Thymus (tissue), 11 donors: ENCODE results near the gene NFATC2. TPM values are rescaled to one million over a fixed set of nuclear protein-coding genes. Genes with fewer than 3 reads are reported as not detected.

Source experiments
- DNase-seq, 9 donors: peaks; one replicate each; pipeline ENCODE4 v3.0.0-alpha.2; 2013; ENCODE audit warnings: low spot score in 9 of 9, low read depth in 6 of 9, missing footprints in 1 of 9
- H3K27ac ChIP-seq, 2 donors: one replicate each; pipeline ENCODE4 v1.5.1; 2013; ENCODE audit warnings: control low read depth in 1 of 2, low read depth in 1 of 2, low read length in 1 of 2, mild to moderate bottlenecking in 1 of 2, moderate library complexity in 1 of 2
- H3K27me3 ChIP-seq, 2 donors: one replicate each; pipeline ENCODE4 v1.5.1; 2013; ENCODE audit warnings: low read length in 1 of 2; ENCODE audit not compliant: control insufficient read depth in 2 of 2, insufficient read depth in 1 of 2
- H3K36me3 ChIP-seq, 2 donors: one replicate each; pipeline ENCODE4 v1.5.1; 2013; ENCODE audit warnings: low read length in 1 of 2, mild to moderate bottlenecking in 1 of 2, moderate library complexity in 1 of 2; ENCODE audit not compliant: control insufficient read depth in 2 of 2, insufficient read depth in 2 of 2
- H3K4me1 ChIP-seq, 2 donors: one replicate each; pipeline ENCODE4 v1.5.1; 2013; ENCODE audit warnings: low read length in 2 of 2; ENCODE audit not compliant: control insufficient read depth in 2 of 2, insufficient read depth in 2 of 2
- H3K4me3 ChIP-seq, 2 donors: one replicate each; pipeline ENCODE4 v1.5.1; 2013; ENCODE audit warnings: low read length in 2 of 2, control low read depth in 1 of 2, mild to moderate bottlenecking in 1 of 2
- H3K9me3 ChIP-seq, 2 donors: one replicate each; pipeline ENCODE4 v1.5.1; 2013; ENCODE audit warnings: low read length in 1 of 2, mild to moderate bottlenecking in 1 of 2; ENCODE audit not compliant: control insufficient read depth in 2 of 2, insufficient read depth in 1 of 2
- WGBS: extraction: QIAGEN DNeasy Blood & Tissue Kit; methylation state at CpG from one replicate; pipeline ENCODE4 v1.1.7; 2013; 5-methylcytosine and 5-hydroxymethylcytosine counted together
- polyA plus RNA-seq: library from polyadenylated mRNA; stranded (reverse); fragments of 200-250 nt; gene quantifications from one replicate; pipeline ENCODE4 v1.2.3, GENCODE V29; 2013
- total RNA-seq: library from RNA; stranded (reverse); fragments of 120-200 nt; gene quantifications from one replicate; pipeline ENCODE4 v1.2.4, GENCODE V29; 2013
- donor health status: healthy.

The NFATC2 gene
- total and polyA plus RNA-seq, 2 donors = 2.4 to 4.4 TPM

- Histone ChIP-seq H3K4me3 (no peak overlapping the region), H3K9me3 (no peaks in the 10 kb centered on the region), H3K4me1 (peaks cover 31 to 58% of the 10 kb centered on the region in 2 donors), H3K36me3 (no peaks in the 10 kb centered on the region), H3K27me3 (peaks cover 0 to 6% of the 10 kb centered on the region in 2 donors), H3K27ac (peak overlapping the region; percentile 47 to 73)
- peak in 5 of 9 donors; percentile 15 to 70 (median 28) for DNase-seq
- WGBS = 9% methylated on average over 21 of the region's 21 CpGs
Measured at GRCh38 chr20:51497542-51498467, 44.7 kb downstream of the NFATC2 start.

DNA sequence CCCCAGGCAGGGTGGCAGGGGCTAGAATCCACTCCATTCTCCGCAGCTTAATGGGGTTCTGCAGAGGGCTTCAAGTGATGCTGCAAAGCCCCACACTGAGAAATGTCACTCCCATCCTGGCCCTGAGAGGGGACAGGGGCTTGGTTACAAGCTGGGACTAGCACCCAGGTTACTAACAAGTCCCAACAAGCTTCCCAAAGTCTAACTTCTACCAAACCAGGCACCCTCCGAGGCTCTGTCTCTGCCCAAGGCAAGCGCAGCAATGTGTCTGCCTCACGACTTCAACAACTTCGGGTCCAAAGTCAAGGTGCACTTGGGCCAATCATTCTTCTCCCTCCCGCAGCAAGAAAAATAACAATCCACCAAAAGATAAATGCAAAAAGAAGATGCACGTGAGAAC is 45.6 kb downstream of the NFATC2 start:
- Histone ChIP-seq H3K4me1 (peaks cover 34 to 66% of the 10 kb centered on the region in 2 donors), H3K36me3 (no peaks in the 10 kb centered on the region), H3K4me3 (no peak overlapping the region), H3K27ac (no peak overlapping the region), H3K27me3 (peaks cover 0 to 14% of the 10 kb centered on the region in 2 donors), H3K9me3 (no peaks in the 10 kb centered on the region)
- DNase-seq = no peak
- WGBS = 90% methylated on average over 7 of the region's 7 CpGs

GRCh38 chr20:51495921-51496545 is 46.5 kb downstream of the NFATC2 start:
- Histone ChIP-seq H3K36me3 (no peaks in the 10 kb centered on the region), H3K27ac (no peak overlapping the region), H3K4me3 (no peak overlapping the region), H3K27me3 (peaks cover 0 to 19% of the 10 kb centered on the region in 2 donors), H3K9me3 (no peaks in the 10 kb centered on the region), H3K4me1 (peaks cover 34 to 71% of the 10 kb centered on the region in 2 donors)
- WGBS = 83% methylated on average over 7 of the region's 7 CpGs
- DNase-seq = no peak

DNA sequence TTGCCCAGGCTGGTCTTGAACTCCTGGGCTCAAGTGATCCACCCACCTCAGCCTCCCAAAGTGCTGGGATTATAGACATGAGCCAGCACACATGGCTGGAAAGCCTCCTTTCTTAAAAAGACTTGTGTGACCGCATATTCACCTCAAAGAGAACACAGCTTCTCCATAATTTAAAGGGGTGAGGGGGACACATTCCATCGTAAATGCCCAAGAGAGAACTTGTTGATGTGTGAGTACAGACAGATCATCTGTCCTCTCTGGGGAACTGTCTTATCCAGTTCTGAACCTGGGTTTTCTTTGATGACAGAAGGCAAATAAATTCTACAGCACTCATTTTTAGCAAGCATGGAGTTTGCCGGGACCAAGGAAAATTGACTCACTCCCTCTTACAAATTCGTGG is 47.2 kb downstream of the NFATC2 start:
- H3K9me3 ChIP-seq = no peaks in the 10 kb centered on the region
- WGBS = 91% methylated on average over 4 of the region's 4 CpGs
- no peak overlapping the region for H3K4me3 ChIP-seq
- no peaks in the 10 kb centered on the region for H3K36me3 ChIP-seq
- H3K27ac ChIP-seq = no peak overlapping the region
- H3K4me1 ChIP-seq = peaks cover 33 to 71% of the 10 kb centered on the region in 2 donors
- peaks cover 0 to 19% of the 10 kb centered on the region in 2 donors for H3K27me3 ChIP-seq
- no peak for DNase-seq

GRCh38 chr20:51494241-51495110 is 48.0 kb downstream of the NFATC2 start:
- H3K9me3 ChIP-seq = no peaks in the 10 kb centered on the region
- no peak overlapping the region for H3K27ac ChIP-seq
- no peaks in the 10 kb centered on the region for H3K36me3 ChIP-seq
- no peak overlapping the region for H3K4me3 ChIP-seq
- 58% methylated on average over 16 of the region's 16 CpGs for WGBS
- H3K4me1 ChIP-seq = peaks cover 29 to 70% of the 10 kb centered on the region in 2 donors
- H3K27me3 ChIP-seq = peaks cover 0 to 19% of the 10 kb centered on the region in 2 donors
- DNase-seq = peak in 1 of 9 donors; percentile 29

DNA sequence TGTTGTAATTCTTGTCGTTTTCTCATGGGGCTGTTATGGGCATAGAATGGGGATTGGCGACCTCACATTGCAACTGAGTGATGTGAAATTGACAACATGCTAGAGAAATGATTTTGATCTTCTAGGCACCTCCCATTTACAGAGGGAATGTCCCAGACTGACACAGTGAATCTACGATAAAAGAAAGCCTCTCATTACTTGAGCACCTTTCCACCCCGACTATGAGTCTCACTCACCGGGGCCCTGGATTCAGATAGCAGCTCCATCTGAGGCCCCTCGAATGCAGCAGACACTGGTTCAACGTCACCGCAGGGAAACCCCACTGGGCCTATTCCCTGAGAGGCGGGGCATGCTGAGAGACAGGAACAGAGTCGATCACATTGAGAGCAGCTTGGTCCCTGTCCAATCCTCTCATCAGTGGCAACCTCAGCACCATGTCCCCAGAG is 49.1 kb downstream of the NFATC2 start:
- no peak for DNase-seq
- Histone ChIP-seq H3K9me3 (no peaks in the 10 kb centered on the region), H3K27me3 (peaks cover 0 to 19% of the 10 kb centered on the region in 2 donors), H3K4me1 (peaks cover 26 to 59% of the 10 kb centered on the region in 2 donors), H3K36me3 (no peaks in the 10 kb centered on the region), H3K27ac (no peak overlapping the region), H3K4me3 (no peak overlapping the region)
- 94% methylated on average over 10 of the region's 10 CpGs for WGBS

- Histone ChIP-seq H3K9me3 (no peaks in the 10 kb centered on the region), H3K4me1 (peaks cover 18 to 50% of the 10 kb centered on the region in 2 donors), H3K27me3 (peaks cover 0 to 19% of the 10 kb centered on the region in 2 donors), H3K36me3 (no peaks in the 10 kb centered on the region), H3K27ac (no peak overlapping the region), H3K4me3 (no peak overlapping the region)
- DNase-seq = no peak
- 39% methylated on average over 47 of the region's 47 CpGs for WGBS
Measured at GRCh38 chr20:51492167-51493092, 50.1 kb downstream of the NFATC2 start.

DNA sequence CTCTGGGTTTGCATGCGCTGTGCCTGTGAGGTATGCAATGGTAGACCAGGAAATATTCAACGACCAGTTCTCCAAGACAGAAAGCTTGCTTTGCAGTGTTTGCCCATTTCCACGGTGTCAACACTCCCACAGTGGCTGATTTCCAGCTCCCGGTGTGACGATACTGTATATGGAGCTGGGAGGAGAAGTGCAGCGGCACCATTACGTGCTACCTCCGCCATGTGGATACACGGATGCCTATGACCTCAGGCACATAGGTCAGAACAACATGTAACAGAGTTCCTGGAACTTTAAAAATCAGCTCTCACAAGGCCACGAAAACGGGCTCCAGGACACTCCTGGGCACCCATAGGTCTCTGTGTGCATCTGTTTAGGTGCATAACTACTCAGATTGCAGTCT is 51.1 kb downstream of the NFATC2 start:
- Histone ChIP-seq H3K36me3 (no peaks in the 10 kb centered on the region), H3K27ac (no peak overlapping the region), H3K9me3 (no peaks in the 10 kb centered on the region), H3K27me3 (peaks cover 0 to 19% of the 10 kb centered on the region in 2 donors), H3K4me1 (peaks cover 13 to 39% of the 10 kb centered on the region in 2 donors), H3K4me3 (no peak overlapping the region)
- WGBS = 95% methylated on average over 11 of the region's 11 CpGs
- no peak for DNase-seq
